GM23248 (cell line): Measurements from ENCODE around the gene ACTR3C. TPM values are rescaled to one million over a fixed set of nuclear protein-coding genes. Genes with fewer than 3 reads are reported as not detected.

ENCODE experiments used
- polyA plus RNA-seq: library from polyadenylated mRNA; unstranded; fragments of >200 nt; fragmentation: Nextera tagmentation; extraction: Ambion mirVana; gene quantifications from 2 replicates; pipeline ENCODE4 v1.2.1, GENCODE V29; 2016
- total RNA-seq: library from RNA; depleted of rRNA; stranded (reverse); fragments of >200 nt; shearing (Covaris generic); gene quantifications from 2 replicates; pipeline ENCODE4 v1.2.3, GENCODE V29; 2014; rRNA removed

ACTR3C gene
- total and polyA plus RNA-seq, 2 experiments from 2014 or later: not detected

Other genes with a start within 250 kb of the ACTR3C start
- gene LRRC61, start 190 bp downstream of the ACTR3C start, total RNA-seq: not detected in 2 replicates
- not detected in 2 replicates for gene LRRC61, start 190 bp downstream of the ACTR3C start, polyA plus RNA-seq
- not detected in 2 replicates for gene RARRES2, start 18.1 kb upstream of the ACTR3C start, total RNA-seq
- gene RARRES2, start 18.1 kb upstream of the ACTR3C start, polyA plus RNA-seq: not detected in 2 replicates
- gene REPIN1, start 45.3 kb upstream of the ACTR3C start, total RNA-seq: 48.1 and 53.5 TPM in 2 replicates
- gene REPIN1, start 45.3 kb upstream of the ACTR3C start, polyA plus RNA-seq: 15.8 and 17.3 TPM in 2 replicates
- 3.9 and 5.2 TPM in 2 replicates for gene ZNF775, start 55.8 kb upstream of the ACTR3C start, total RNA-seq
- 0.75 and 1.6 TPM in 2 replicates for gene ZNF775, start 55.8 kb upstream of the ACTR3C start, polyA plus RNA-seq
- gene GIMAP8, start 127.1 kb upstream of the ACTR3C start, total RNA-seq: not detected in 2 replicates
- gene GIMAP8, start 127.1 kb upstream of the ACTR3C start, polyA plus RNA-seq: not detected in 2 replicates
- not detected in 2 replicates for gene GIMAP7, start 191.3 kb upstream of the ACTR3C start, total RNA-seq
- not detected in 2 replicates for gene GIMAP7, start 191.3 kb upstream of the ACTR3C start, polyA plus RNA-seq
- not detected in 2 replicates for gene GIMAP4, start 243.8 kb upstream of the ACTR3C start, total RNA-seq
- not detected in 2 replicates for gene GIMAP4, start 243.8 kb upstream of the ACTR3C start, polyA plus RNA-seq